HuH-7 (cell line): ENCODE measurements around the gene ILKAP.

Experiments used
- DNase-seq: peaks from one replicate; pipeline ENCODE4 v3.0.0; 2011; ENCODE audit warnings: low spot score

ILKAP gene

GRCh38 chr2:238151205-238151604, 52.3 kb downstream of the ILKAP start:
- no peak for DNase-seq

- DNase-seq, result no peak
These were observed 52.8 kb downstream of the ILKAP start for GRCh38 chr2:238150686-238151085.

- DNase-seq, result no peak
These were observed 53.5 kb downstream of the ILKAP start for GRCh38 chr2:238149841-238150572.

GRCh38 chr2:238148981-238149380, 54.5 kb downstream of the ILKAP start:
- DNase-seq, result no peak

GRCh38 chr2:238146884-238147544, 56.5 kb downstream of the ILKAP start:
- no peak for DNase-seq

GRCh38 chr2:238145851-238146250, 57.6 kb downstream of the ILKAP start:
- no peak for DNase-seq

GRCh38 chr2:238145046-238145445, 58.4 kb downstream of the ILKAP start:
- DNase-seq, result no peak

GRCh38 chr2:238144262-238144661, 59.2 kb downstream of the ILKAP start:
- no peak for DNase-seq

- no peak for DNase-seq
These were observed 60.1 kb downstream of the ILKAP start for GRCh38 chr2:238143239-238143951.

GRCh38 chr2:238142382-238143205, 60.9 kb downstream of the ILKAP start:
- no peak for DNase-seq

GRCh38 chr2:238141541-238142318, 61.8 kb downstream of the ILKAP start:
- DNase-seq, result no peak

GRCh38 chr2:238140721-238141540, 62.6 kb downstream of the ILKAP start:
- no peak for DNase-seq

GRCh38 chr2:238140040-238140439, 63.5 kb downstream of the ILKAP start:
- DNase-seq, result no peak

GRCh38 chr2:238139196-238140039, 64.1 kb downstream of the ILKAP start:
- no peak for DNase-seq

GRCh38 chr2:238138331-238139195, 64.9 kb downstream of the ILKAP start, which contains the start of gene KLHL30:
KLHL30 (plus strand) TSS chr2:238138668; CDS start chr2:238140755, 2,087 bp downstream.
- DNase-seq, result no peak

- DNase-seq, result no peak
These were observed 65.6 kb downstream of the ILKAP start for GRCh38 chr2:238137885-238138284.

GRCh38 chr2:238136820-238137537, 66.5 kb downstream of the ILKAP start:
- peak; percentile 79 for DNase-seq
